Astrocyte (in vitro differentiated cells and primary cell): ENCODE measurements around the gene PKD1L1.

Source experiments
- EZH2 ChIP-seq: IDR thresholded peaks from 2 replicates; pipeline ENCODE4 v1.6.1; 2012; ENCODE audit warnings: mild to moderate bottlenecking, low read length, inconsistent platforms; ENCODE audit not compliant: insufficient read depth
- TF ChIP-seq, protein P1 (sequence below): IDR thresholded peaks from 2 replicates; pipeline ENCODE4 v1.5.1; 2011; ENCODE audit warnings: low read depth, mild to moderate bottlenecking, inconsistent platforms, low read length, moderate library complexity; ENCODE audit not compliant: insufficient read depth

DNA sequence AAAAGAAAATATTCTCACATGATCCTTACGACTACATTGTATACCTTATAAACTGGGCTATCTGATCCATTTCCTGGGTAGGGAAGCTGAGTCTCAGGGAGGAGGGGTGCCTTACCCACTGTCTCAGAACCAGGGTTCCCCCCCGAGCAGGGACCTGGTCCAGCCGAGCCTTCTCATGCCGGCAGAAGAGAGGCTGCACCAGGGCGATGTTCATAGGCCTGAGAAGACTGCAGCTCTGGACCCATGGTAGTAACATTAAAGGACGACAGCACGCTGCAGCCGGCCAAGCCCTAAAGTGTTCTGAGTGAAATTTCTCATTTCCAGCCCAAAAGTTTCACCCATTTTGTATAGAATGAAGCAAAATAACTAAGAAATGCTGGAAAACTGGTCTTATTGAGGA lies 203.4 kb downstream of the PKD1L1 start:
- TF ChIP-seq EZH2 = no peak
- TF ChIP-seq, protein P1, sequence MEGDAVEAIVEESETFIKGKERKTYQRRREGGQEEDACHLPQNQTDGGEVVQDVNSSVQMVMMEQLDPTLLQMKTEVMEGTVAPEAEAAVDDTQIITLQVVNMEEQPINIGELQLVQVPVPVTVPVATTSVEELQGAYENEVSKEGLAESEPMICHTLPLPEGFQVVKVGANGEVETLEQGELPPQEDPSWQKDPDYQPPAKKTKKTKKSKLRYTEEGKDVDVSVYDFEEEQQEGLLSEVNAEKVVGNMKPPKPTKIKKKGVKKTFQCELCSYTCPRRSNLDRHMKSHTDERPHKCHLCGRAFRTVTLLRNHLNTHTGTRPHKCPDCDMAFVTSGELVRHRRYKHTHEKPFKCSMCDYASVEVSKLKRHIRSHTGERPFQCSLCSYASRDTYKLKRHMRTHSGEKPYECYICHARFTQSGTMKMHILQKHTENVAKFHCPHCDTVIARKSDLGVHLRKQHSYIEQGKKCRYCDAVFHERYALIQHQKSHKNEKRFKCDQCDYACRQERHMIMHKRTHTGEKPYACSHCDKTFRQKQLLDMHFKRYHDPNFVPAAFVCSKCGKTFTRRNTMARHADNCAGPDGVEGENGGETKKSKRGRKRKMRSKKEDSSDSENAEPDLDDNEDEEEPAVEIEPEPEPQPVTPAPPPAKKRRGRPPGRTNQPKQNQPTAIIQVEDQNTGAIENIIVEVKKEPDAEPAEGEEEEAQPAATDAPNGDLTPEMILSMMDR = no peak
